Measurements from ENCODE around the gene SKP1. TPM values are rescaled to one million over a fixed set of nuclear protein-coding genes. Genes with fewer than 3 reads are reported as not detected.
"Not testable (repeated sequence)": the region's sequence is repeated elsewhere in the genome, so short reads cannot be mapped to it uniquely, and the experiment has no call there.

Gene SKP1
- total RNA-seq: 100 to 1,000 TPM; 241 to 316 (median 281) TPM
- long read RNA-seq, donor 1, full-length matches to known transcripts: 359 of 370 reads
- long read RNA-seq, donor 1, partial matches to known transcripts: 5 of 370 reads
- long read RNA-seq, donor 1, other reads (novel, unspliced or antisense): 6 of 370 reads
- long read RNA-seq, donor 2, full-length matches to known transcripts: 458 of 477 reads
- long read RNA-seq, donor 2, partial matches to known transcripts: 7 of 477 reads
- long read RNA-seq, donor 2, other reads (novel, unspliced or antisense): 12 of 477 reads

- intact Hi-C loops (cut with DNase I, micrococcal nuclease): no loop called here
- peak; percentile 88 to 92 (median 88) for DNase-seq
- Histone ChIP-seq H3K4me1 (ENCODE audit: low read depth) (peaks cover 37% of the 10 kb centered on the region), H3K9me3 (no peaks in the 10 kb centered on the region), H3K4me3 (peak within 1 kb of the TSS; percentile 90), H3K36me3 (ENCODE audit: low read depth) (no peaks in the 10 kb centered on the region)
- peak; percentile 86 for ATAC-seq
- no peak for TF ChIP-seq CTCF (IDR thresholded peaks at IDR 0.05)
Observed at GRCh38 chr5:134176511-134177368, at the start of gene SKP1. SKP1 (minus strand) TSS chr5:134176950; CDS start chr5:134174022, 2,928 bp downstream.

- DNase-seq: peak; percentile 98 to 100 (median 99)
- Histone ChIP-seq H3K36me3 (ENCODE audit: low read depth) (no peaks in the 10 kb centered on the region), H3K4me1 (ENCODE audit: low read depth) (peaks cover 37% of the 10 kb centered on the region), H3K9me3 (no peaks in the 10 kb centered on the region), H3K4me3 (peak within 1 kb of the TSS; percentile 99)
- intact Hi-C loops (cut with DNase I, micrococcal nuclease): no loop called here
- TF ChIP-seq CTCF (IDR thresholded peaks at IDR 0.05): no peak
- peak; percentile 92 for ATAC-seq
Observed at GRCh38 chr5:134225780-134226440, 49.2 kb upstream of the SKP1 start, which contains the start of gene PPP2CA. PPP2CA (minus strand) TSS chr5:134226073; CDS start chr5:134225861, 212 bp downstream.

- peak overlapping the region; percentile 99 for H3K4me3 ChIP-seq
- H3K9me3 ChIP-seq: no peaks in the 10 kb centered on the region
- ATAC-seq (peak; percentile 37), DNase-seq (peak; percentile 71 to 77 (median 75))
- intact Hi-C loops (cut with DNase I, micrococcal nuclease): no loop called here
- TF ChIP-seq CTCF (IDR thresholded peaks at IDR 0.05): no peak
- no peaks in the 10 kb centered on the region for H3K36me3 ChIP-seq (ENCODE audit: low read depth)
- H3K4me1 ChIP-seq (ENCODE audit: low read depth): peaks cover 43% of the 10 kb centered on the region
Observed at GRCh38 chr5:134224888-134225779, 48.4 kb upstream of the SKP1 start.

GRCh38 chr5:134223406-134224248 lies 46.9 kb upstream of the SKP1 start:
- Histone ChIP-seq H3K9me3 (no peaks in the 10 kb centered on the region), H3K4me1 (ENCODE audit: low read depth) (peaks cover 46% of the 10 kb centered on the region)
- intact Hi-C loops (cut with DNase I, micrococcal nuclease): no loop called here

GRCh38 chr5:134221690-134222089 lies 44.9 kb upstream of the SKP1 start:
- ATAC-seq; DNase-seq; intact Hi-C loops (cut with DNase I, micrococcal nuclease); H3K4me3 ChIP-seq; H3K36me3 ChIP-seq (ENCODE audit: low read depth); H3K9me3 ChIP-seq: not testable (repeated sequence)
- peaks cover 38% of the 10 kb centered on the region for H3K4me1 ChIP-seq (ENCODE audit: low read depth)

More at GRCh38 chr5:134223406-134224248, 46.9 kb upstream of the SKP1 start:
- ATAC-seq (no peak), DNase-seq (no peak)
- H3K36me3 ChIP-seq (ENCODE audit: low read depth): no peaks in the 10 kb centered on the region
- no peak overlapping the region for H3K4me3 ChIP-seq
- TF ChIP-seq CTCF (IDR thresholded peaks at IDR 0.05): no peak

Measured in mucosa of descending colon (tissue), 3 donors.